Neural cell (in vitro differentiated cells): ENCODE data around the gene KIAA1549. TPM values are rescaled to one million over a fixed set of nuclear protein-coding genes. Genes with fewer than 3 reads are reported as not detected.

Experiments
- H2AFZ ChIP-seq: fragments of 200-600, 300-800 bp; sonication (generic), shearing (Covaris generic); 2 replicates; pipeline ENCODE4 v1.6.0; 2014; ENCODE audit warnings: low read depth, mild to moderate bottlenecking, antibody characterized with exemption, low read length, moderate library complexity
- H3F3A ChIP-seq: fragments of 200-600 bp; shearing (Covaris generic); 2 replicates; pipeline ENCODE4 v1.6.1; 2016; ENCODE audit warnings: mild to moderate bottlenecking, moderate library complexity, mixed read lengths, antibody characterized with exemption, low read length; ENCODE audit not compliant: insufficient read depth, poor library complexity, severe bottlenecking
- H3K27ac ChIP-seq: fragments of 200-600, 300-800 bp; sonication (generic), shearing (Covaris generic); 2 replicates; pipeline ENCODE4 v1.5.1; 2014; ENCODE audit warnings: mild to moderate bottlenecking, low read length, moderate library complexity
- H3K27me3 ChIP-seq: fragments of 300-800, 200-600 bp; sonication (generic), shearing (Covaris generic); 2 replicates; pipeline ENCODE4 v1.6.0; 2014; ENCODE audit warnings: mild to moderate bottlenecking, low read depth, low read length, moderate library complexity; ENCODE audit not compliant: insufficient read depth
- H3K36me3 ChIP-seq: fragments of 300-800, 200-600 bp; sonication (generic), shearing (Covaris generic); 2 replicates; pipeline ENCODE4 v1.5.1; 2014; ENCODE audit warnings: mild to moderate bottlenecking, antibody characterized with exemption, low read length, moderate library complexity; ENCODE audit not compliant: insufficient read depth
- H3K4me2 ChIP-seq: fragments of 300-800, 200-600 bp; sonication (generic), shearing (Covaris generic); 2 replicates; pipeline ENCODE4 v1.6.0; 2014; ENCODE audit warnings: mild to moderate bottlenecking, low read length
- H3K4me3 ChIP-seq: fragments of 300-800, 200-600 bp; sonication (generic), shearing (Covaris generic); 2 replicates; pipeline ENCODE4 v1.5.1; 2014; ENCODE audit warnings: mild to moderate bottlenecking, low read length, moderate library complexity
- H3K79me2 ChIP-seq: fragments of 200-600 bp; shearing (Covaris generic); replicated peaks from 2 replicates; pipeline ENCODE4 v1.6.0; 2014; ENCODE audit warnings: mild to moderate bottlenecking, low read length, moderate library complexity; ENCODE audit not compliant: insufficient read depth
- H3K9ac ChIP-seq: fragments of 300-800, 200-600 bp; sonication (generic), shearing (Covaris generic); 2 replicates; pipeline ENCODE4 v1.6.1; 2016; ENCODE audit warnings: mild to moderate bottlenecking, low read length, mixed read lengths
- H3K9me2 ChIP-seq: fragments of 200-600 bp; shearing (Covaris generic); 2 replicates; pipeline ENCODE4 v1.6.1; 2016; ENCODE audit warnings: mild to moderate bottlenecking, low read length, mixed read lengths; ENCODE audit not compliant: insufficient read depth
- H3K9me3 ChIP-seq: fragments of 200-600, 300-800 bp; sonication (generic), shearing (Covaris generic); 2 replicates; pipeline ENCODE4 v1.6.1; 2016; ENCODE audit warnings: mild to moderate bottlenecking, mixed run types, low read length, moderate library complexity, mixed read lengths
- H4K20me1 ChIP-seq: fragments of 200-600 bp; shearing (Covaris generic); 2 replicates; pipeline ENCODE4 v1.6.1; 2016; ENCODE audit warnings: mild to moderate bottlenecking, mixed run types; ENCODE audit not compliant: insufficient read depth
- EP300 ChIP-seq: fragments of 450-650 bp; conservative IDR thresholded peaks from 2 replicates; pipeline ENCODE4 v1.6.1; 2014; ENCODE audit warnings: antibody characterized with exemption, mild to moderate bottlenecking, moderate library complexity; ENCODE audit not compliant: poor library complexity, severe bottlenecking
- EZH2 ChIP-seq: fragments of 200-600, 300-800 bp; shearing (Covaris generic), sonication (generic); IDR thresholded peaks from 2 replicates; pipeline ENCODE4 v1.6.1; 2014; ENCODE audit warnings: antibody characterized with exemption, low read length, borderline replicate concordance, mild to moderate bottlenecking; ENCODE audit not compliant: insufficient read depth, poor library complexity, severe bottlenecking
- MXI1 ChIP-seq: fragments of 450-650 bp; conservative IDR thresholded peaks from 2 replicates; pipeline ENCODE4 v1.6.1; 2014; ENCODE audit warnings: antibody characterized with exemption, mild to moderate bottlenecking; ENCODE audit not compliant: poor library complexity, severe bottlenecking
- POLR2AphosphoS5 ChIP-seq: IDR thresholded peaks from 2 replicates; pipeline ENCODE4 v1.6.1; 2012
- RAD21 ChIP-seq: fragments of 450-650 bp; conservative IDR thresholded peaks from 2 replicates; pipeline ENCODE4 v1.6.1; 2014; ENCODE audit warnings: antibody characterized with exemption, mild to moderate bottlenecking, moderate library complexity
- SMC3 ChIP-seq: fragments of 450-650 bp; conservative IDR thresholded peaks from 2 replicates; pipeline ENCODE4 v1.6.1; 2014; ENCODE audit warnings: antibody characterized with exemption, mild to moderate bottlenecking, moderate library complexity; ENCODE audit not compliant: poor library complexity
- TAF1 ChIP-seq: IDR thresholded peaks from 2 replicates; pipeline ENCODE4 v1.6.1; 2012; ENCODE audit warnings: low read depth
- polyA plus RNA-seq: library from polyadenylated mRNA; depleted of rRNA; stranded (reverse); fragments of >200 nt; gene quantifications from 2 replicates; pipeline ENCODE4 v1.2.3, GENCODE V29; 2014
- TF ChIP-seq, protein P1 (sequence below): fragments of 450-650 bp; IDR thresholded peaks from 2 replicates; pipeline ENCODE4 v1.5.1; 2014; ENCODE audit warnings: antibody characterized with exemption, mild to moderate bottlenecking, moderate library complexity; ENCODE audit not compliant: poor library complexity, severe bottlenecking
- TF ChIP-seq, protein P2 (sequence below): IDR thresholded peaks from 2 replicates; pipeline ENCODE4 v1.6.1; 2012; ENCODE audit warnings: borderline replicate concordance

KIAA1549 gene
- polyA plus RNA-seq, 1 donor from 2014 or later = 14.1 TPM

DNA sequence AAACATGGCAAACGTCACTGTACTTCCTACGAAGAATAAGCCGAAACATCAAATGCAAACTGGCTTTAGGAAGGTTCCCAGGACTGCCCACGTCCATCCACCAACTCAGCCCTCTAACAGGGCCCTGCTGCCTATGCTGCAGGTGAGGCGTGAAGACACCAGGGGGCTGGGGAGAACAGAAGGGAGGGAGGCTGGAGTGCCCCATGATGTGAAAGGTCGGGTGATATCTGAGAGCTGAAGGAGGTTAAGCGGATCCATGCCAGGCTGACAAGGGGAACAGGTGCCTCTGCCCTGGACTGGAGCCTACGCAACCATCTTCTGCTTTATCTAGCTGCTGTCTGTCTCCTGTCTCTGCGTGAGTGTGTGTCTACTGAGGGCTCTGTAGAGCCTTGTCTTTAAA is 143.0 kb downstream of the KIAA1549 start:
- H3K27ac ChIP-seq = no peak overlapping the region
- H3K27me3 ChIP-seq = no peaks in the 10 kb centered on the region

DNA sequence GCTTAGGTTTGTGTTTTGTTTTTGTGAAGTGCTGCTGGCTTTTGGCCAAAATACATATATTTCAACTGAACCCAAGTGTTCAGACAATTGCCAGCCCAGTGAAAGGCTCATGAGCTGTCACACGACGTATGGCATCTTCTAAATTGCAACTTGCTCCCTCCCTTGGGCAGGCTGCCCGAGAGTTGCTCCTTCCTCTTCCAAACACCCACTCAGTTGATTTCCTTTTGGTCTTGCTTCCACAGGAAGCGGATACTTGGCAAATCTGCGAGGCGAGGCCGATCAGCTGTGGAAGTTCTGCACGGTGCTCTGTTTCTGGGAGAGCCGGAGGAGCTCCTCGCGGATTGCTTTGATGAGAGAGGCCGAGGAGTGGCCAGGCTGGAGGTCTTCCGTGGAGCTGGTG is 143.6 kb downstream of the KIAA1549 start:
- H2AFZ ChIP-seq = no peak overlapping the region
- no peaks in the 10 kb centered on the region for H4K20me1 ChIP-seq
- H3K27ac ChIP-seq = no peak overlapping the region
- H3K27me3 ChIP-seq = no peaks in the 10 kb centered on the region
- no peaks in the 10 kb centered on the region for H3K9me3 ChIP-seq
- H3K9ac ChIP-seq = no peak overlapping the region
- H3K9me2 ChIP-seq = no peaks in the 10 kb centered on the region
- TF ChIP-seq, protein P1, sequence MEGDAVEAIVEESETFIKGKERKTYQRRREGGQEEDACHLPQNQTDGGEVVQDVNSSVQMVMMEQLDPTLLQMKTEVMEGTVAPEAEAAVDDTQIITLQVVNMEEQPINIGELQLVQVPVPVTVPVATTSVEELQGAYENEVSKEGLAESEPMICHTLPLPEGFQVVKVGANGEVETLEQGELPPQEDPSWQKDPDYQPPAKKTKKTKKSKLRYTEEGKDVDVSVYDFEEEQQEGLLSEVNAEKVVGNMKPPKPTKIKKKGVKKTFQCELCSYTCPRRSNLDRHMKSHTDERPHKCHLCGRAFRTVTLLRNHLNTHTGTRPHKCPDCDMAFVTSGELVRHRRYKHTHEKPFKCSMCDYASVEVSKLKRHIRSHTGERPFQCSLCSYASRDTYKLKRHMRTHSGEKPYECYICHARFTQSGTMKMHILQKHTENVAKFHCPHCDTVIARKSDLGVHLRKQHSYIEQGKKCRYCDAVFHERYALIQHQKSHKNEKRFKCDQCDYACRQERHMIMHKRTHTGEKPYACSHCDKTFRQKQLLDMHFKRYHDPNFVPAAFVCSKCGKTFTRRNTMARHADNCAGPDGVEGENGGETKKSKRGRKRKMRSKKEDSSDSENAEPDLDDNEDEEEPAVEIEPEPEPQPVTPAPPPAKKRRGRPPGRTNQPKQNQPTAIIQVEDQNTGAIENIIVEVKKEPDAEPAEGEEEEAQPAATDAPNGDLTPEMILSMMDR = no peak
- no peak for TF ChIP-seq TAF1
- no peak for TF ChIP-seq MXI1
- no peak for TF ChIP-seq POLR2AphosphoS5
- TF ChIP-seq, protein P2, sequence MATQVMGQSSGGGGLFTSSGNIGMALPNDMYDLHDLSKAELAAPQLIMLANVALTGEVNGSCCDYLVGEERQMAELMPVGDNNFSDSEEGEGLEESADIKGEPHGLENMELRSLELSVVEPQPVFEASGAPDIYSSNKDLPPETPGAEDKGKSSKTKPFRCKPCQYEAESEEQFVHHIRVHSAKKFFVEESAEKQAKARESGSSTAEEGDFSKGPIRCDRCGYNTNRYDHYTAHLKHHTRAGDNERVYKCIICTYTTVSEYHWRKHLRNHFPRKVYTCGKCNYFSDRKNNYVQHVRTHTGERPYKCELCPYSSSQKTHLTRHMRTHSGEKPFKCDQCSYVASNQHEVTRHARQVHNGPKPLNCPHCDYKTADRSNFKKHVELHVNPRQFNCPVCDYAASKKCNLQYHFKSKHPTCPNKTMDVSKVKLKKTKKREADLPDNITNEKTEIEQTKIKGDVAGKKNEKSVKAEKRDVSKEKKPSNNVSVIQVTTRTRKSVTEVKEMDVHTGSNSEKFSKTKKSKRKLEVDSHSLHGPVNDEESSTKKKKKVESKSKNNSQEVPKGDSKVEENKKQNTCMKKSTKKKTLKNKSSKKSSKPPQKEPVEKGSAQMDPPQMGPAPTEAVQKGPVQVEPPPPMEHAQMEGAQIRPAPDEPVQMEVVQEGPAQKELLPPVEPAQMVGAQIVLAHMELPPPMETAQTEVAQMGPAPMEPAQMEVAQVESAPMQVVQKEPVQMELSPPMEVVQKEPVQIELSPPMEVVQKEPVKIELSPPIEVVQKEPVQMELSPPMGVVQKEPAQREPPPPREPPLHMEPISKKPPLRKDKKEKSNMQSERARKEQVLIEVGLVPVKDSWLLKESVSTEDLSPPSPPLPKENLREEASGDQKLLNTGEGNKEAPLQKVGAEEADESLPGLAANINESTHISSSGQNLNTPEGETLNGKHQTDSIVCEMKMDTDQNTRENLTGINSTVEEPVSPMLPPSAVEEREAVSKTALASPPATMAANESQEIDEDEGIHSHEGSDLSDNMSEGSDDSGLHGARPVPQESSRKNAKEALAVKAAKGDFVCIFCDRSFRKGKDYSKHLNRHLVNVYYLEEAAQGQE = no peak
- TF ChIP-seq EP300 = no peak
- no peak for TF ChIP-seq RAD21
- TF ChIP-seq EZH2 = no peak
- no peak for TF ChIP-seq SMC3
- no peak overlapping the region for H3K4me2 ChIP-seq
- no peaks in the 10 kb centered on the region for H3K79me2 ChIP-seq
- no peak overlapping the region for H3K4me3 ChIP-seq
- H3F3A ChIP-seq = no peaks in the 10 kb centered on the region
- H3K36me3 ChIP-seq = peaks cover 11% of the 10 kb centered on the region

More for the DNA sequence above, 143.0 kb downstream of the KIAA1549 start:
- no peaks in the 10 kb centered on the region for H3K9me2 ChIP-seq
- H3K36me3 ChIP-seq = peaks cover 11% of the 10 kb centered on the region
- H2AFZ ChIP-seq = no peak overlapping the region
- no peak overlapping the region for H3K9ac ChIP-seq
- H4K20me1 ChIP-seq = no peaks in the 10 kb centered on the region
- H3K79me2 ChIP-seq = no peaks in the 10 kb centered on the region
- no peak overlapping the region for H3K4me2 ChIP-seq
- TF ChIP-seq, protein P2 = no peak
- no peak for TF ChIP-seq SMC3
- TF ChIP-seq MXI1 = no peak
- TF ChIP-seq RAD21 = no peak
- no peak for TF ChIP-seq EP300
- no peak for TF ChIP-seq TAF1
- TF ChIP-seq, protein P1 = no peak
- no peak for TF ChIP-seq POLR2AphosphoS5
- no peak for TF ChIP-seq EZH2
- H3F3A ChIP-seq = no peaks in the 10 kb centered on the region
- H3K4me3 ChIP-seq = no peak overlapping the region
- H3K9me3 ChIP-seq = no peaks in the 10 kb centered on the region
